Effector memory CD4-positive, alpha-beta T cell (primary cell): ENCODE data around the gene FDX2.
A peak's percentile ranks its signal among the peaks of the same experiment; 100 is the strongest.
"Not testable (repeated sequence)": the region's sequence is repeated elsewhere in the genome, so short reads cannot be mapped to it uniquely, and the experiment has no call there.

ENCODE experiments used
- DNase-seq, 3 donors: peaks; one replicate each; pipeline ENCODE4 v3.0.0-alpha.2; 2020
- H3K27ac ChIP-seq: 2 replicates; pipeline ENCODE4 v1.7.0; 2013; ENCODE audit warnings: mild to moderate bottlenecking, low read length, moderate library complexity; ENCODE audit not compliant: insufficient read depth, poor library complexity, severe bottlenecking
- H3K27me3 ChIP-seq: replicated peaks from 2 replicates; pipeline ENCODE4 v1.7.0; 2013; ENCODE audit warnings: mild to moderate bottlenecking, low read length; ENCODE audit not compliant: insufficient read depth, control insufficient read depth, poor library complexity, severe bottlenecking
- H3K36me3 ChIP-seq: 2 replicates; pipeline ENCODE4 v1.7.0; 2013; ENCODE audit warnings: mild to moderate bottlenecking, low read length, moderate library complexity; ENCODE audit not compliant: control insufficient read depth, insufficient read depth
- H3K4me1 ChIP-seq: 2 replicates; pipeline ENCODE4 v1.7.0; 2013; ENCODE audit warnings: low read length, mild to moderate bottlenecking; ENCODE audit not compliant: control insufficient read depth, insufficient read depth, poor library complexity, severe bottlenecking
- H3K4me3 ChIP-seq: 2 replicates; pipeline ENCODE4 v1.7.0; 2013; ENCODE audit warnings: low read length, low read depth, mild to moderate bottlenecking; ENCODE audit not compliant: insufficient read depth, poor library complexity, severe bottlenecking
- H3K9me3 ChIP-seq: 2 replicates; pipeline ENCODE4 v1.7.0; 2013; ENCODE audit warnings: mild to moderate bottlenecking, low read length, moderate library complexity; ENCODE audit not compliant: control insufficient read depth

Gene FDX2

GRCh38 chr19:10284065-10284959, 31.5 kb downstream of the FDX2 start:
- H3K9me3 ChIP-seq, result no peaks in the 10 kb centered on the region
- H3K4me3 ChIP-seq, result no peak overlapping the region
- H3K4me1 ChIP-seq, result peaks cover 29% of the 10 kb centered on the region
- no peak overlapping the region for H3K27ac ChIP-seq
- H3K36me3 ChIP-seq, result peaks cover 29% of the 10 kb centered on the region
- no peak for DNase-seq
- H3K27me3 ChIP-seq, result peaks cover 14% of the 10 kb centered on the region

- Histone ChIP-seq H3K9me3 (no peaks in the 10 kb centered on the region), H3K4me3 (no peak overlapping the region), H3K27me3 (peaks cover 8% of the 10 kb centered on the region), H3K27ac (no peak overlapping the region), H3K4me1 (peaks cover 21% of the 10 kb centered on the region), H3K36me3 (peaks cover 29% of the 10 kb centered on the region)
- no peak for DNase-seq
These were observed 32.3 kb downstream of the FDX2 start for GRCh38 chr19:10283301-10284064.

GRCh38 chr19:10282043-10282442, 33.8 kb downstream of the FDX2 start:
- not testable (repeated sequence) for H3K27me3 ChIP-seq, H3K9me3 ChIP-seq, H3K27ac ChIP-seq, H3K4me1 ChIP-seq, DNase-seq, H3K4me3 ChIP-seq
- H3K36me3 ChIP-seq, result peaks cover 29% of the 10 kb centered on the region

- no peaks in the 10 kb centered on the region for H3K9me3 ChIP-seq
- H3K27me3 ChIP-seq, result no peaks in the 10 kb centered on the region
- H3K27ac ChIP-seq, result no peak overlapping the region
- no peak for DNase-seq
- no peaks in the 10 kb centered on the region for H3K4me1 ChIP-seq
- H3K4me3 ChIP-seq, result no peak overlapping the region
- H3K36me3 ChIP-seq, result peaks cover 21% of the 10 kb centered on the region
These were observed 35.9 kb downstream of the FDX2 start for GRCh38 chr19:10279737-10280442.

GRCh38 chr19:10278935-10279334, 36.9 kb downstream of the FDX2 start:
- Histone ChIP-seq H3K27ac (no peak overlapping the region), H3K4me1 (no peaks in the 10 kb centered on the region), H3K9me3 (no peaks in the 10 kb centered on the region), H3K36me3 (peaks cover 15% of the 10 kb centered on the region), H3K27me3 (no peaks in the 10 kb centered on the region), H3K4me3 (no peak overlapping the region)
- DNase-seq, result no peak

GRCh38 chr19:10277795-10278589, 37.8 kb downstream of the FDX2 start:
- Histone ChIP-seq H3K36me3 (peaks cover 6% of the 10 kb centered on the region), H3K9me3 (no peaks in the 10 kb centered on the region), H3K4me1 (no peaks in the 10 kb centered on the region), H3K27me3 (no peaks in the 10 kb centered on the region), H3K27ac (no peak overlapping the region), H3K4me3 (no peak overlapping the region)
- DNase-seq, result no peak

GRCh38 chr19:10274589-10274988, 41.2 kb downstream of the FDX2 start:
- Histone ChIP-seq H3K4me1 (peaks cover 18% of the 10 kb centered on the region), H3K4me3 (no peak overlapping the region), H3K36me3 (peaks cover 6% of the 10 kb centered on the region), H3K27ac (no peak overlapping the region), H3K27me3 (no peaks in the 10 kb centered on the region), H3K9me3 (no peaks in the 10 kb centered on the region)
- DNase-seq, result no peak

- peaks cover 19% of the 10 kb centered on the region for H3K4me1 ChIP-seq
- H3K27ac ChIP-seq, result peak overlapping the region; percentile 77
- H3K27me3 ChIP-seq, result no peaks in the 10 kb centered on the region
- peaks cover 6% of the 10 kb centered on the region for H3K36me3 ChIP-seq
- peak in 2 of 3 donors; percentile 45 to 55 for DNase-seq
- peak overlapping the region; percentile 72 for H3K4me3 ChIP-seq
- no peaks in the 10 kb centered on the region for H3K9me3 ChIP-seq
These were observed 44.2 kb downstream of the FDX2 start for GRCh38 chr19:10271543-10272086.
